ENCODE data around the gene AREL1. TPM values are rescaled to one million over a fixed set of nuclear protein-coding genes. Genes with fewer than 3 reads are reported as not detected.

AREL1 gene
- total RNA-seq, 1 experiment from 2014 or later, result 45.9 TPM

GRCh38 chr14:74669256-74669655 is 43.6 kb downstream of the AREL1 start (continued):
- TF ChIP-seq TCF7L2 (IDR thresholded peaks at IDR 0.05; ENCODE audit: borderline replicate concordance, extremely low read depth, insufficient read depth, insufficient read length), result no peak
- no peak for TF ChIP-seq MAX (IDR thresholded peaks at IDR 0.05)
- no peak for TF ChIP-seq ZFX (IDR thresholded peaks at IDR 0.05)
- TF ChIP-seq ATF3 (IDR thresholded peaks at IDR 0.05), result no peak
- TF ChIP-seq SRF (IDR thresholded peaks at IDR 0.05; ENCODE audit: low read depth), result no peak
- TF ChIP-seq EZH2phosphoT487 (IDR thresholded peaks at IDR 0.05; ENCODE audit: borderline replicate concordance), result no peak
- TF ChIP-seq SP1 (IDR thresholded peaks at IDR 0.05; ENCODE audit: low read depth), result no peak
- no peak for TF ChIP-seq YY1 (IDR thresholded peaks at IDR 0.05; ENCODE audit: extremely low read depth, insufficient replicate concordance, low read depth, low read length)
- no peak for TF ChIP-seq POLR2AphosphoS5 (IDR thresholded peaks at IDR 0.05; ENCODE audit: low read depth, low read length)
- no peak for TF ChIP-seq EZH2 (IDR thresholded peaks at IDR 0.05)

- no peak overlapping the region for H3K4me2 ChIP-seq (ENCODE audit: low read length)
- H3K4me3 ChIP-seq (replicated peaks in 1 of 2; ENCODE audit: low read depth in 1 of 2, low read length in 2 of 2), result no peak overlapping the region
- intact Hi-C loops (cut with micrococcal nuclease), result no loop called here
- H3K79me2 ChIP-seq (ENCODE audit: insufficient read depth, low read length), result no peaks in the 10 kb centered on the region
- H3K4me1 ChIP-seq (ENCODE audit: control insufficient read depth in 1 of 2, insufficient read depth in 2 of 2, low read length in 2 of 2), result no peaks in the 10 kb centered on the region
- H4K20me1 ChIP-seq (ENCODE audit: insufficient read depth), result no peaks in the 10 kb centered on the region
- CTCF ChIA-PET, result no interaction called here
- ATAC-seq (no peak), DNase-seq (ENCODE audit: low read depth, low spot score) (no peak)
- no peaks in the 10 kb centered on the region for H3K9me2 ChIP-seq (ENCODE audit: insufficient read depth)
- H3K9ac ChIP-seq (ENCODE audit: low read length), result no peak overlapping the region
- RAD21 ChIA-PET (ENCODE audit: low non-redundant PET in 1 of 2, low total read pairs in 2 of 2, uncharacterized antibody in 2 of 2, unreplicated experiment in 2 of 2), result no interaction called here
- H3K9me3 ChIP-seq (ENCODE audit: control insufficient read depth in 1 of 2, insufficient read depth in 1 of 2, low read depth in 1 of 2, low read length in 2 of 2), result no peaks in the 10 kb centered on the region
- peaks cover 37 to 41% of the 10 kb centered on the region in 2 experiments; a peak in 3 of 4 replicates for H3K36me3 ChIP-seq (ENCODE audit: control insufficient read depth in 1 of 2, insufficient read depth in 2 of 2, low read length in 2 of 2)
- no peak overlapping the region for H2AFZ ChIP-seq (ENCODE audit: low read depth, low read length, poor library complexity, severe bottlenecking)
- TF ChIP-seq EGR1 (IDR thresholded peaks at IDR 0.05; ENCODE audit: low read depth) (no peak), CEBPB (IDR thresholded peaks at IDR 0.05; ENCODE audit: low read depth) (no peak), CBX3 (IDR thresholded peaks at IDR 0.05; ENCODE audit: low read depth) (no peak), TCF7L2 (IDR thresholded peaks at IDR 0.05; ENCODE audit: borderline replicate concordance, extremely low read depth, insufficient read depth, insufficient read length) (no peak), POLR2A (IDR thresholded peaks at IDR 0.05; ENCODE audit: borderline replicate concordance, extremely low read depth, insufficient read depth, insufficient read length) (no peak), FOSL1 (IDR thresholded peaks at IDR 0.05; ENCODE audit: low read depth) (no peak), ZBTB33 (IDR thresholded peaks at IDR 0.05; ENCODE audit: extremely low read depth, insufficient replicate concordance, low read length) (no peak), ZFX (IDR thresholded peaks at IDR 0.05) (no peak), REST (IDR thresholded peaks at IDR 0.05; ENCODE audit: low read depth) (no peak), SRF (IDR thresholded peaks at IDR 0.05; ENCODE audit: low read depth) (no peak), EZH2phosphoT487 (IDR thresholded peaks at IDR 0.05; ENCODE audit: borderline replicate concordance) (no peak)
- no peak overlapping the region for H3K27ac ChIP-seq (ENCODE audit: low read depth, low read length)
- BruUV-seq (replicated peaks), result no TSS peak
- H3K27me3 ChIP-seq (ENCODE audit: insufficient read depth, low read length), result no peaks in the 10 kb centered on the region
- POLR2A ChIA-PET, result no interaction called here
Observed at GRCh38 chr14:74667758-74668157, 45.1 kb downstream of the AREL1 start.
